GM08714 (cell line): Measurements from ENCODE around the gene PLEKHA8.

Experiments used
- H3K4me3 ChIP-seq: fragments of 200-500 bp; sonication (Bioruptor generic); 2 replicates; pipeline ENCODE4 v1.5.1; 2014; ENCODE audit warnings: mild to moderate bottlenecking, low read length, inconsistent platforms
- ZNF274 ChIP-seq: IDR thresholded peaks from 2 replicates; pipeline ENCODE4 v1.6.1; 2012; ENCODE audit warnings: mild to moderate bottlenecking, low read depth, low read length

Gene PLEKHA8

GRCh38 chr7:30028216-30028748 is at the start of gene PLEKHA8:
Gene PLEKHA8, plus strand, starts transcription at chr7:30028412. Its CDS starts 351 bp downstream, at chr7:30028763.
- no peak for TF ChIP-seq ZNF274
- H3K4me3 ChIP-seq = peak within 1 kb of the TSS; percentile 99

- TF ChIP-seq ZNF274 = no peak
- H3K4me3 ChIP-seq = no peak overlapping the region
These were observed 48.1 kb upstream of the PLEKHA8 start for GRCh38 chr7:29980151-29980550.

- H3K4me3 ChIP-seq = no peak overlapping the region
These were observed 41.1 kb upstream of the PLEKHA8 start for GRCh38 chr7:29987083-29987482.

GRCh38 chr7:29987811-29988317 is 40.3 kb upstream of the PLEKHA8 start:
- TF ChIP-seq ZNF274 = no peak
- peak overlapping the region; percentile 79; the same call in 1 of the 2 replicates for H3K4me3 ChIP-seq

More at GRCh38 chr7:29987083-29987482, 41.1 kb upstream of the PLEKHA8 start:
- TF ChIP-seq ZNF274 = no peak

GRCh38 chr7:29988424-29989256 is 39.6 kb upstream of the PLEKHA8 start:
- peak overlapping the region; percentile 79 for H3K4me3 ChIP-seq
- TF ChIP-seq ZNF274 = no peak

- no peak for TF ChIP-seq ZNF274
- peak within 1 kb of the TSS; percentile 79 for H3K4me3 ChIP-seq
These were observed 38.8 kb upstream of the PLEKHA8 start, which contains the start of gene SCRN1 for GRCh38 chr7:29989257-29989995. Gene SCRN1, minus strand, starts transcription at chr7:29989801. Its CDS starts 20,734 bp downstream, at chr7:29969067.

- no peak overlapping the region for H3K4me3 ChIP-seq
- no peak for TF ChIP-seq ZNF274
These were observed 37.3 kb upstream of the PLEKHA8 start for GRCh38 chr7:29990931-29991330.

GRCh38 chr7:29991937-29992336 is 36.3 kb upstream of the PLEKHA8 start:
- TF ChIP-seq ZNF274 = no peak

GRCh38 chr7:29993140-29993539 is 35.1 kb upstream of the PLEKHA8 start:
- no peak overlapping the region for H3K4me3 ChIP-seq
- no peak for TF ChIP-seq ZNF274

More at GRCh38 chr7:29991937-29992336, 36.3 kb upstream of the PLEKHA8 start:
- no peak overlapping the region for H3K4me3 ChIP-seq

GRCh38 chr7:29995652-29996051 is 32.6 kb upstream of the PLEKHA8 start:
- H3K4me3 ChIP-seq = no peak overlapping the region
- no peak for TF ChIP-seq ZNF274

- no peak overlapping the region for H3K4me3 ChIP-seq
- no peak for TF ChIP-seq ZNF274
These were observed 31.9 kb upstream of the PLEKHA8 start for GRCh38 chr7:29996321-29996720.

GRCh38 chr7:29998489-29998888 is 29.7 kb upstream of the PLEKHA8 start:
- H3K4me3 ChIP-seq = no peak overlapping the region
- TF ChIP-seq ZNF274 = no peak

- no peak for TF ChIP-seq ZNF274
- H3K4me3 ChIP-seq = no peak overlapping the region
These were observed 26.2 kb upstream of the PLEKHA8 start for GRCh38 chr7:30001998-30002397.

- no peak for TF ChIP-seq ZNF274
- no peak overlapping the region for H3K4me3 ChIP-seq
These were observed 25.1 kb upstream of the PLEKHA8 start for GRCh38 chr7:30003098-30003497.

- no peak overlapping the region for H3K4me3 ChIP-seq
- no peak for TF ChIP-seq ZNF274
These were observed 22.7 kb upstream of the PLEKHA8 start for GRCh38 chr7:30005464-30005863.
